SK-N-SH (cell line): ENCODE data around the gene SPOCK1. TPM values are rescaled to one million over a fixed set of nuclear protein-coding genes. Genes with fewer than 3 reads are reported as not detected.
"Not testable (repeated sequence)": the region's sequence is repeated elsewhere in the genome, so short reads cannot be mapped to it uniquely, and the experiment has no call there.

Experiments used
- CTCF ChIA-PET: fragments of 300-600, 350-600 bp; formaldehyde crosslinking; extraction: SDS; loops from one replicate; lab custom pipeline; 2021; lab: Yijun Ruan, JAX
- POLR2A ChIA-PET: fragments of 350-600 bp; sonication (Branson Sonifier 250); formaldehyde crosslinking; extraction: SDS; loops from one replicate; lab custom pipeline; 2020; ENCODE audit warnings: antibody characterized with exemption, inconsistent platforms; lab: Yijun Ruan, JAX
- DNase-seq: peaks from one replicate; pipeline ENCODE4 v3.0.0; 2012
- H2AFZ ChIP-seq: fragments of 200-600 bp; sonication (generic); 2 replicates; pipeline ENCODE4 v1.8.1; 2016; ENCODE audit warnings: antibody characterized with exemption, mild to moderate bottlenecking, low read depth
- H3F3A ChIP-seq: fragments of 200-600 bp; sonication (generic); replicated peaks from 2 replicates; pipeline ENCODE3; 2016; ENCODE audit warnings: antibody characterized with exemption, mild to moderate bottlenecking; ENCODE audit not compliant: insufficient read depth
- H3K27ac ChIP-seq, 2 experiments: fragments of 200-500 bp in 1 of 2; fragments of 200-600 bp in 1 of 2; sonication (Bioruptor generic) in 1 of 2; sonication (generic), shearing (Covaris generic) in 1 of 2; 2 replicates each; pipeline versions ENCODE4 v1.5.1 to v1.6.1; 2014 to 2016; ENCODE audit warnings: low read depth in 2 of 2, inconsistent platforms in 1 of 2, low read length in 1 of 2, mild to moderate bottlenecking in 1 of 2, mixed read lengths in 1 of 2
- H3K27me3 ChIP-seq: fragments of 200-600 bp; sonication (generic), shearing (Covaris generic); 2 replicates; pipeline ENCODE4 v1.6.1; 2016; ENCODE audit warnings: mixed run types; ENCODE audit not compliant: insufficient read depth
- H3K36me3 ChIP-seq, 2 experiments: fragments of 200-500 bp in 1 of 2; fragments of 200-600 bp in 1 of 2; sonication (Bioruptor generic) in 1 of 2; sonication (generic) in 1 of 2; replicated peaks in 1 of 2; 2 replicates each; pipeline versions ENCODE3 to v1.5.1; 2014 to 2016; ENCODE audit warnings: low read length in 1 of 2, mild to moderate bottlenecking in 1 of 2; ENCODE audit not compliant: insufficient read depth in 2 of 2, control insufficient read depth in 1 of 2
- H3K4me1 ChIP-seq, 2 experiments: fragments of 200-500 bp in 1 of 2; fragments of 200-600 bp in 1 of 2; sonication (Bioruptor generic) in 1 of 2; sonication (generic), shearing (Covaris generic) in 1 of 2; 2 replicates each; pipeline versions ENCODE4 v1.5.1 to v1.6.1; 2014 to 2016; ENCODE audit warnings: low read depth in 1 of 2, low read length in 1 of 2, mixed run types in 1 of 2; ENCODE audit not compliant: insufficient read depth in 2 of 2, control insufficient read depth in 1 of 2
- H3K4me2 ChIP-seq: fragments of 200-600 bp; sonication (generic), shearing (Covaris generic); 2 replicates; pipeline ENCODE4 v1.6.1; 2017; ENCODE audit warnings: mixed run types
- H3K4me3 ChIP-seq, 2 experiments: fragments of 200-500 bp in 1 of 2; fragments of 200-600 bp in 1 of 2; sonication (Bioruptor generic) in 1 of 2; sonication (generic), shearing (Covaris generic) in 1 of 2; 2 replicates each; pipeline versions ENCODE4 v1.5.1 to v1.8.1; 2014 to 2016; ENCODE audit warnings: low read depth in 2 of 2, inconsistent platforms in 1 of 2, low read length in 1 of 2, mild to moderate bottlenecking in 1 of 2, mixed read lengths in 1 of 2, moderate library complexity in 1 of 2
- H3K79me2 ChIP-seq: fragments of 200-600 bp; sonication (generic); 2 replicates; pipeline ENCODE4 v1.8.1; 2017; ENCODE audit warnings: mild to moderate bottlenecking; ENCODE audit not compliant: insufficient read depth
- H3K9ac ChIP-seq: fragments of 200-600 bp; sonication (generic); 2 replicates; pipeline ENCODE4 v1.6.1; 2017; ENCODE audit warnings: mixed run types
- H3K9me2 ChIP-seq: fragments of 200-600 bp; sonication (generic); 2 replicates; pipeline ENCODE4 v1.6.1; 2017; ENCODE audit warnings: mixed run types
- H3K9me3 ChIP-seq: fragments of 200-600 bp; sonication (generic); 2 replicates; pipeline ENCODE4 v1.6.1; 2017; ENCODE audit warnings: mixed run types, mild to moderate bottlenecking, moderate library complexity
- H4K20me1 ChIP-seq: fragments of 200-600 bp; sonication (generic); 2 replicates; pipeline ENCODE4 v1.6.1; 2017; ENCODE audit warnings: mild to moderate bottlenecking, mixed run types; ENCODE audit not compliant: insufficient read depth
- CHD2 ChIP-seq: fragments of 150-350 bp; IDR thresholded peaks from 2 replicates; pipeline ENCODE4 v1.6.1; 2018; ENCODE audit warnings: low read length; ENCODE audit not compliant: partially characterized antibody
- EZH2phosphoT487 ChIP-seq: fragments of 200-600 bp; sonication (generic); IDR thresholded peaks from 2 replicates; pipeline ENCODE4 v1.6.1; 2017; ENCODE audit warnings: low read depth, mixed run types, mild to moderate bottlenecking, antibody characterized with exemption, moderate library complexity, borderline replicate concordance
- FOSL2 ChIP-seq: IDR thresholded peaks from 2 replicates; pipeline ENCODE4 v1.4.0; 2012; ENCODE audit warnings: low read depth, mild to moderate bottlenecking, moderate library complexity, borderline replicate concordance
- GABPA ChIP-seq: IDR thresholded peaks from 2 replicates; pipeline ENCODE4 v1.4.0; 2012; ENCODE audit warnings: low read depth, mild to moderate bottlenecking
- GATA2 ChIP-seq: sonication (generic); formaldehyde crosslinking; IDR thresholded peaks from 2 replicates; pipeline ENCODE4 v1.5.0; 2020; ENCODE audit warnings: mild to moderate bottlenecking, missing genetic modification reagents
- JUND ChIP-seq: IDR thresholded peaks from 2 replicates; pipeline ENCODE4 v1.4.0; 2012
- POLR2AphosphoS5 ChIP-seq: IDR thresholded peaks from 2 replicates; pipeline ENCODE4 v1.6.1; 2012; ENCODE audit warnings: low read depth, low read length
- RXRA ChIP-seq: IDR thresholded peaks from 2 replicates; pipeline ENCODE4 v1.4.0; 2012; ENCODE audit warnings: low read depth, mild to moderate bottlenecking, borderline replicate concordance
- TEAD4 ChIP-seq: IDR thresholded peaks from 2 replicates; pipeline ENCODE4 v1.4.0; 2012; ENCODE audit warnings: mild to moderate bottlenecking, borderline replicate concordance; ENCODE audit not compliant: insufficient read depth
- YY1 ChIP-seq: IDR thresholded peaks from 2 replicates; pipeline ENCODE4 v1.4.0; 2012; ENCODE audit warnings: low read depth, mild to moderate bottlenecking
- WGBS: methylation state at CpG from one replicate; pipeline ENCODE4 v1.1.6; 2017; ENCODE audit warnings: low lambda C conversion rate; 5-methylcytosine and 5-hydroxymethylcytosine counted together
- polyA plus RNA-seq, 3 experiments: library from polyadenylated mRNA; depleted of rRNA; stranded (reverse); fragments of >200 nt; gene quantifications; 2 replicates each; pipeline ENCODE4 v1.2.3, GENCODE V29; 2012
- TF ChIP-seq, protein P1 (sequence below): IDR thresholded peaks from 2 replicates; pipeline ENCODE4 v1.4.0; 2012; ENCODE audit warnings: low read depth, borderline replicate concordance
- TF ChIP-seq, protein P2 (sequence below): IDR thresholded peaks from 2 replicates; pipeline ENCODE4; 2012
- TF ChIP-seq, protein P3 (sequence below): fragments of 150-350 bp; IDR thresholded peaks from 2 replicates; pipeline ENCODE4 v1.6.1; 2017; ENCODE audit warnings: antibody characterized with exemption, low read length, low read depth, borderline replicate concordance
- TF ChIP-seq, protein P4 (sequence below): fragments of 150-350 bp; IDR thresholded peaks from 2 replicates; pipeline ENCODE4 v1.6.1; 2016; ENCODE audit warnings: mild to moderate bottlenecking, low read depth, low read length

The SPOCK1 gene
- polyA plus RNA-seq, 1 of the 3 experiments (the other 2 are of a cell fraction), result 11.3 TPM

DNA sequence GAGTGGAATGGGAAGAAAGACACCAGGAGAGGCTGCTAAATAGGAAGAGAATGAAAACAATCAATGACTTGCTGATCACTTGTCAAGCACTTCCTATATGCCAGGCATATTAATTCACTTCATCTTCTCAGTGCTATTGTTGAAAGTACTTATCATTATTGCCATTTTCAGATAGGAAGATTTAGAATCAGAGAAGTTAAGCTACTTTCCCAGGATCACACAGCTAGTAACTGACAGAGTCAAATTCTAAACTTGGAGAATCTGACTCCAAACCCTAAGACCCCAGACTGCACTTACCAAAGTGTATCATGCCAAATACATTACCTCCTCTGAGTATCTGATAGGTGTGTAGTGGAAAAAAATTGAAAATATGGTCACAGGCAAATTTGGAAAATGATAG, 236.3 kb downstream of the SPOCK1 start:
- CTCF ChIA-PET, result interaction anchor here (1.0 kb wide), 1 partner anchor 12 kb away, joined by 3 read pairs; no protein-coding TSS in a partner anchor
- H3K27ac ChIP-seq, result no peak overlapping the region

DNA sequence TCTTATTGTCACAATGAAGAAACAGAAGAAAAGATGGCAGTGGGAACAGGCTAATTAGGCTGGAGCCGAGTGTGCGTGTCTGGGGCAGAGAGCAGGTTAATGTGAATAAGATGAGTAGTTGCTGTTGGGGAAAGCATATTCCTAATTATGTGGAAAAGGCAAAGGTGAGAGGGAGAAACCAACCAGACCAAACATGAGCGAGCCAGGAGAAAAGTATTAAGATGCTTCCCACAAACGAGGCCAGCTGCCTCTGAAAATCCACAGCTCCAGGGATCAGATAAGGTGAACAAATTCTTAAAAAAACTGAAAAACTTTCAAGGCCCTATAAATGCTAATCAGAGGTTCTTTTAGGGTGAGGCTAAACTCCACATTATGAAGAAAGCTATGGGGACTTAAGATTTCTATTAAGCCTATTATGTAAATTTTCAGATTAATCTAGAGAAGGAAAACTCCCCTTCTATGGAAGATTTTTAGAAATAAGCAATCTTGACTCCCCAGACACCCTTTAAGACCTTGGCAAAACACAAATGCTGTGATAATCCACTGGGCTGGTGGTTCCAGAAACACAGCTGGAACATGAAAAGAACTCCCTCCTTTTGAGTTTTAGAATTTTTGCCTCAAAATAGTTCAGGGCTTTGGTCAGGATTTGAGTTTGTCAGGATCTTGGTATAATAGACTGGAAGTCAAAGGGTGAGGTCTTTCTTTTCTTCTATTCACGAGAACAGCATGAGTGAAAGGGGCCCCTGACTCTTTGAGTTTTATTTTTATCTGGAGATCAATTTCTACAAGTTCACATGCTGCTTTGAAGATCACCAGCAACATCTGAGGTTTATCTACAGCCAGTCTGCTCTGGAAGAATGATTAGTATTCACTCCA, 238.1 kb downstream of the SPOCK1 start:
- Histone ChIP-seq H3K4me2 (no peak overlapping the region), H3F3A (peaks cover 20% of the 10 kb centered on the region), H3K4me3 (no peak overlapping the region), H3K27ac (no peak overlapping the region), H3K9me3 (no peaks in the 10 kb centered on the region), H3K9ac (no peak overlapping the region), H3K9me2 (no peaks in the 10 kb centered on the region), H3K36me3 (no peaks in the 10 kb centered on the region), H2AFZ (no peak overlapping the region), H3K27me3 (no peaks in the 10 kb centered on the region), H4K20me1 (peaks cover 12% of the 10 kb centered on the region), H3K4me1 (peaks cover 0 to 11% of the 10 kb centered on the region in 2 experiments; a peak in 3 of 4 replicates), H3K79me2 (peaks cover 4% of the 10 kb centered on the region)
- no peak for DNase-seq
- TF ChIP-seq, protein P1, sequence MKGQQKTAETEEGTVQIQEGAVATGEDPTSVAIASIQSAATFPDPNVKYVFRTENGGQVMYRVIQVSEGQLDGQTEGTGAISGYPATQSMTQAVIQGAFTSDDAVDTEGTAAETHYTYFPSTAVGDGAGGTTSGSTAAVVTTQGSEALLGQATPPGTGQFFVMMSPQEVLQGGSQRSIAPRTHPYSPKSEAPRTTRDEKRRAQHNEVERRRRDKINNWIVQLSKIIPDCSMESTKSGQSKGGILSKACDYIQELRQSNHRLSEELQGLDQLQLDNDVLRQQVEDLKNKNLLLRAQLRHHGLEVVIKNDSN, result no peak
- TF ChIP-seq CHD2, result no peak
- no peak for TF ChIP-seq GATA2
- TF ChIP-seq EZH2phosphoT487, result no peak
- TF ChIP-seq, protein P2, sequence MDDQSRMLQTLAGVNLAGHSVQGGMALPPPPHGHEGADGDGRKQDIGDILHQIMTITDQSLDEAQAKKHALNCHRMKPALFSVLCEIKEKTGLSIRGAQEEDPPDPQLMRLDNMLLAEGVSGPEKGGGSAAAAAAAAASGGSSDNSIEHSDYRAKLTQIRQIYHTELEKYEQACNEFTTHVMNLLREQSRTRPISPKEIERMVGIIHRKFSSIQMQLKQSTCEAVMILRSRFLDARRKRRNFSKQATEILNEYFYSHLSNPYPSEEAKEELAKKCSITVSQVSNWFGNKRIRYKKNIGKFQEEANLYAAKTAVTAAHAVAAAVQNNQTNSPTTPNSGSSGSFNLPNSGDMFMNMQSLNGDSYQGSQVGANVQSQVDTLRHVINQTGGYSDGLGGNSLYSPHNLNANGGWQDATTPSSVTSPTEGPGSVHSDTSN, result no peak
- TF ChIP-seq JUND, result no peak
- 63% methylated on average over 5 of the region's 5 CpGs for WGBS
- ChIA-PET CTCF (interaction anchor here (0.8 to 2.1 kb wide), 3 partner anchors 10 to 368 kb away, joined by 3 to 6 read pairs (median 4); no protein-coding TSS in a partner anchor), POLR2A (no interaction called here)

More for the DNA sequence above, 236.3 kb downstream of the SPOCK1 start:
- peaks cover 12% of the 10 kb centered on the region for H4K20me1 ChIP-seq
- no peak overlapping the region for H3K9ac ChIP-seq
- no peaks in the 10 kb centered on the region for H3K36me3 ChIP-seq
- no peak for DNase-seq
- H3K79me2 ChIP-seq, result no peaks in the 10 kb centered on the region; the same call in 1 of the 2 replicates
- H3K9me3 ChIP-seq, result no peaks in the 10 kb centered on the region
- H3K9me2 ChIP-seq, result no peaks in the 10 kb centered on the region
- H3K4me3 ChIP-seq, result no peak overlapping the region
- no peaks in the 10 kb centered on the region for H3K27me3 ChIP-seq
- peaks cover 20% of the 10 kb centered on the region for H3F3A ChIP-seq
- no peak overlapping the region for H2AFZ ChIP-seq
- TF ChIP-seq, protein P1, result no peak
- TF ChIP-seq TEAD4 (no peak), FOSL2 (no peak), POLR2AphosphoS5 (no peak), CHD2 (no peak), YY1 (no peak), RXRA (no peak), EZH2phosphoT487 (no peak), GABPA (no peak)
- TF ChIP-seq, protein P3, sequence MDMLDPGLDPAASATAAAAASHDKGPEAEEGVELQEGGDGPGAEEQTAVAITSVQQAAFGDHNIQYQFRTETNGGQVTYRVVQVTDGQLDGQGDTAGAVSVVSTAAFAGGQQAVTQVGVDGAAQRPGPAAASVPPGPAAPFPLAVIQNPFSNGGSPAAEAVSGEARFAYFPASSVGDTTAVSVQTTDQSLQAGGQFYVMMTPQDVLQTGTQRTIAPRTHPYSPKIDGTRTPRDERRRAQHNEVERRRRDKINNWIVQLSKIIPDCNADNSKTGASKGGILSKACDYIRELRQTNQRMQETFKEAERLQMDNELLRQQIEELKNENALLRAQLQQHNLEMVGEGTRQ, result no peak
- TF ChIP-seq, protein P4, sequence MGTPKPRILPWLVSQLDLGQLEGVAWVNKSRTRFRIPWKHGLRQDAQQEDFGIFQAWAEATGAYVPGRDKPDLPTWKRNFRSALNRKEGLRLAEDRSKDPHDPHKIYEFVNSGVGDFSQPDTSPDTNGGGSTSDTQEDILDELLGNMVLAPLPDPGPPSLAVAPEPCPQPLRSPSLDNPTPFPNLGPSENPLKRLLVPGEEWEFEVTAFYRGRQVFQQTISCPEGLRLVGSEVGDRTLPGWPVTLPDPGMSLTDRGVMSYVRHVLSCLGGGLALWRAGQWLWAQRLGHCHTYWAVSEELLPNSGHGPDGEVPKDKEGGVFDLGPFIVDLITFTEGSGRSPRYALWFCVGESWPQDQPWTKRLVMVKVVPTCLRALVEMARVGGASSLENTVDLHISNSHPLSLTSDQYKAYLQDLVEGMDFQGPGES, result no peak
- peaks cover 3 to 14% of the 10 kb centered on the region in 2 experiments; a peak in 3 of 4 replicates for H3K4me1 ChIP-seq
- no peak overlapping the region for H3K4me2 ChIP-seq
- POLR2A ChIA-PET, result no interaction called here

DNA sequence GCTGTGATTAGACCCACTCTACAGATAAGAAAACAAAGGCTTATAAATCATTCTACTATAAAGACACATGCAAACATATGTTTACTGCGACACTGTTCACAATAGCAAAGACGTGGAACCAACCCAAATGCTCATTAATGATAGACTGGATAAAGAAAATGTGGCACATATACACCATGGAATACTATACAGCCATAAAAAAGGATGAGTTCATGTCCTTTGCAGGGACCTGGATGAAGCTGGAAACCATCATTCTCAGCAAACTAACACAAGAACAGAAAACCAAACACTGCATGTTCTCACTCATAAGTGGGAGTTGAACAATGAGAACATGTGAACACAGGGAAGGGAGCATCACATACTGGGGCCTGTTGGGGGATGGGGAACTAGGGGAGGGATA, 240.0 kb downstream of the SPOCK1 start:
- H3K9ac ChIP-seq, H3K79me2 ChIP-seq, H3K4me1 ChIP-seq, H3K4me3 ChIP-seq, H3K27ac ChIP-seq, H3K4me2 ChIP-seq, H3K9me2 ChIP-seq, H3K9me3 ChIP-seq, H3F3A ChIP-seq, H2AFZ ChIP-seq, POLR2A ChIA-PET, H3K36me3 ChIP-seq, H3K27me3 ChIP-seq, DNase-seq, H4K20me1 ChIP-seq: not testable (repeated sequence)
- 48% methylated on average over 2 of the region's 2 CpGs for WGBS
- CTCF ChIA-PET, result interaction anchor here (1.9 kb wide), 1 partner anchor 61 kb away, joined by 6 read pairs; no protein-coding TSS in a partner anchor
